Activated CD8-positive, alpha-beta T cell treated with anti-CD3 and anti-CD28 coated beads for 36 hours (primary cell): ENCODE results near the gene VTI1B. TPM values are rescaled to one million over a fixed set of nuclear protein-coding genes. Genes with fewer than 3 reads are reported as not detected.

ENCODE experiments used
- ATAC-seq: fragments of 200-7000 bp; cut with Tn5 transposase; one replicate; pipeline ENCODE4 v1.10.0; 2021; ENCODE audit warnings: mild to moderate bottlenecking, moderate library complexity
- CTCF ChIA-PET: fragments of 350-600 bp; sonication (Branson Sonifier 250); formaldehyde crosslinking; loops from one replicate; lab custom pipeline; 2021; ENCODE audit warnings: antibody characterized with exemption; lab: Charles Lee
- POLR2A ChIA-PET: fragments of 350-600 bp; sonication (Branson Sonifier 250); formaldehyde crosslinking; loops from one replicate; lab custom pipeline; 2021; ENCODE audit warnings: antibody characterized with exemption; lab: Charles Lee
- DNase-seq: peaks from one replicate; pipeline ENCODE4 v3.0.0-alpha.2; 2020
- H3K27ac Mint-ChIP-seq: one replicate; pipeline ENCODE4 v1.8.0; 2021; ENCODE audit warnings: mild to moderate bottlenecking, mixed read lengths
- H3K27me3 Mint-ChIP-seq: one replicate; pipeline ENCODE4 v1.8.0; 2021; ENCODE audit warnings: mixed read lengths
- H3K36me3 Mint-ChIP-seq: one replicate; pipeline ENCODE4 v1.8.0; 2021; ENCODE audit warnings: low read depth, mixed read lengths
- H3K4me1 Mint-ChIP-seq: one replicate; pipeline ENCODE4 v1.8.0; 2021; ENCODE audit warnings: low read depth, mixed read lengths
- H3K4me3 Mint-ChIP-seq: one replicate; pipeline ENCODE4 v1.8.0; 2021; ENCODE audit warnings: mild to moderate bottlenecking, moderate library complexity, mixed read lengths
- H3K9me3 Mint-ChIP-seq: one replicate; pipeline ENCODE4 v1.8.0; 2021; ENCODE audit warnings: mixed read lengths
- intact Hi-C: fragments of 100-400 bp; cut with micrococcal nuclease; formaldehyde crosslinking; loops from one replicate; pipeline ENCODE4 v1.10.0; 2022
- total RNA-seq, 2 experiments: library from RNA; stranded (reverse); gene quantifications; one replicate each; pipeline ENCODE4 v1.2.3, GENCODE V29; 2021
- TF ChIP-seq, protein P1 (sequence below): fragments of 200-600 bp; IDR thresholded peaks from one replicate; pipeline ENCODE4 v1.8.0; 2022; ENCODE audit warnings: antibody characterized with exemption, mild to moderate bottlenecking

Gene VTI1B
- total RNA-seq, 2 experiments from 2014 or later: 57.3 to 59.7 TPM

DNA sequence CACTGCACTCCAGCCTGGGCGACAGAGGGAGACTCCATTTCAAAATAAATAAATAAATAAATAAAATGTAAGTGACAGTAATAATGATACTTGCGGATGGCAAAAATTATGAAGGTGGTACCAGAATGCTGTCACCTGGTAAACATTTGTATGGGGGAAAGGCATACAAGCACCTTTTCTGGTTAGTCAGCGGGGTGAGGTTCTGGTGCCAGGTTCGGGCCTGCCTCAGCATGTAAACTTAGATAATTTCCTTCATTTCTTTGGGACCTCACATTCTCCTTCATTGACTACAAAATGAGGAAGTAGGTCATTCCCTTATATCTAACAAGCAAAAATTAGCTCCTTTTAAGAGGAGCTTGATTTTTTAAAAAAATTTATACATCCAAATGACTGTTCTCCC, 10.8 kb downstream of the VTI1B start:
- no peak for DNase-seq
- H3K27ac Mint-ChIP-seq: no peak overlapping the region
- CTCF ChIA-PET: interaction anchor here (0.7 to 6.6 kb wide), 10 partner anchors 10 to 1528 kb away, joined by 3 to 58 read pairs (median 4); partner anchors contain the start of gene ARG2
- H3K9me3 Mint-ChIP-seq: no peaks in the 10 kb centered on the region
- peaks cover 34% of the 10 kb centered on the region for H3K4me1 Mint-ChIP-seq
- no peaks in the 10 kb centered on the region for H3K27me3 Mint-ChIP-seq
- H3K4me3 Mint-ChIP-seq: no peak overlapping the region
- no peak for ATAC-seq
- POLR2A ChIA-PET: interaction anchor here (1.2 kb wide), 1 partner anchor 10 kb away, joined by 3 read pairs; no protein-coding TSS in a partner anchor
- H3K36me3 Mint-ChIP-seq: peaks cover 6% of the 10 kb centered on the region
- TF ChIP-seq, protein P1, sequence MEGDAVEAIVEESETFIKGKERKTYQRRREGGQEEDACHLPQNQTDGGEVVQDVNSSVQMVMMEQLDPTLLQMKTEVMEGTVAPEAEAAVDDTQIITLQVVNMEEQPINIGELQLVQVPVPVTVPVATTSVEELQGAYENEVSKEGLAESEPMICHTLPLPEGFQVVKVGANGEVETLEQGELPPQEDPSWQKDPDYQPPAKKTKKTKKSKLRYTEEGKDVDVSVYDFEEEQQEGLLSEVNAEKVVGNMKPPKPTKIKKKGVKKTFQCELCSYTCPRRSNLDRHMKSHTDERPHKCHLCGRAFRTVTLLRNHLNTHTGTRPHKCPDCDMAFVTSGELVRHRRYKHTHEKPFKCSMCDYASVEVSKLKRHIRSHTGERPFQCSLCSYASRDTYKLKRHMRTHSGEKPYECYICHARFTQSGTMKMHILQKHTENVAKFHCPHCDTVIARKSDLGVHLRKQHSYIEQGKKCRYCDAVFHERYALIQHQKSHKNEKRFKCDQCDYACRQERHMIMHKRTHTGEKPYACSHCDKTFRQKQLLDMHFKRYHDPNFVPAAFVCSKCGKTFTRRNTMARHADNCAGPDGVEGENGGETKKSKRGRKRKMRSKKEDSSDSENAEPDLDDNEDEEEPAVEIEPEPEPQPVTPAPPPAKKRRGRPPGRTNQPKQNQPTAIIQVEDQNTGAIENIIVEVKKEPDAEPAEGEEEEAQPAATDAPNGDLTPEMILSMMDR: no peak
- intact Hi-C loops: loop anchor here (10.0 kb wide), 1 partner anchor 239 kb away; no protein-coding TSS in a partner anchor

DNA sequence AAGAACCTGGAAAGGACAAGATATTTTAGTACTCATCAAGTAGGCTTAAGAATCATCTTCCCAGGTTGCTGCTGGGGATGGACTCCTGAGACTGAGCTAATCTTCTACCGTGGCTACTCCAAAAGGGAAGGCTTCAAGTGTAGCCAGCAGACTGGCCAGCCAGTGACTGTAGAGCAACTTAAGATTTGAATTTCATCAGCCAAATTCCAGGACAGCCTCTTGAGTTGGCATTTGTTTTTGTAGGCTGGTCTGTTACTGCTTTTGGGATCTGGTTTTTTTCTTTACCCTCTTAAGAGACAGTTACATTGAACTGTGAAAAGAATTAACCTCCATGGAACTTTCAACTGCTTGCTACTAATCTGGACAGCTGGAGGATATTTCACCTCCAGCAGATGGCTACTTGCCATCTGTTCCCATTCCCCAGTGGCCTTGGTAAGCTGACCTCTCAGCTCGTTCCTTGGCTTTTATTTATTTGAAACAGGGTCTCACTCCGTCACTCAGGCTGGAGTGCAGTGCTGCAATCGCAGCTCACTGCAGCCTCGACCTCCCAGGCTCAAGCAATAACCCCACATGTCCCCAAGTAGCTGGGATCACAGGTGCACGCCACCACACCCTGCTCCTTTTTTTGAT, 20.7 kb downstream of the VTI1B start:
- DNase-seq (no peak), ATAC-seq (no peak)
- H3K9me3 Mint-ChIP-seq: no peaks in the 10 kb centered on the region
- ChIA-PET POLR2A (interaction anchor here (1.1 kb wide), 1 partner anchor 10 kb away, joined by 3 read pairs; no protein-coding TSS in a partner anchor), CTCF (interaction anchor here (1.2 to 1.7 kb wide), 7 partner anchors 10 to 82 kb away, joined by 3 to 5 read pairs (median 4); no protein-coding TSS in a partner anchor)
- intact Hi-C loops: no loop called here
- no peaks in the 10 kb centered on the region for H3K27me3 Mint-ChIP-seq
- no peaks in the 10 kb centered on the region for H3K4me1 Mint-ChIP-seq
- H3K27ac Mint-ChIP-seq: no peak overlapping the region
- TF ChIP-seq, protein P1: no peak
- H3K4me3 Mint-ChIP-seq: no peak overlapping the region
- peaks cover 28% of the 10 kb centered on the region for H3K36me3 Mint-ChIP-seq

DNA sequence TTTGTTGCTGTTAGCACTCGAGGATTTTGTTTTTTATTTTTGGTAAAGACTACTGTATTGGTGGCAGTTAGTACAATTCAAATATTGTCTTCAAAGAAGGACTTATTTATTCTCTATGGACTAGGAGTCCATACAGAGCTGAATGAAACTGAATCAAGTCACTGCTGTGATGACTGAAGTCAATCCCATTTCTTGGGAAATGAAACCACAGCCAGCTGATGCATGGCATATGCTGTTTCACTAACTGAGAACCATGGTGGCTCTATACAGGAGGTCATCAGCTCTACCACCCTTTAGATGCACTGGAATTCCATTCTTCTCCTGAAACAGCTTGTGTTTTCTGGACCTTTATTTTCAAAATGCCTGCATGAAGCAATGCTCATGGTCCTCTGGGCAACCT, 22.2 kb downstream of the VTI1B start:
- ATAC-seq (no peak), DNase-seq (no peak)
- ChIA-PET POLR2A (interaction anchor here (0.6 to 1.0 kb wide), 2 partner anchors 9 to 268 kb away, joined by 3 read pairs; no protein-coding TSS in a partner anchor), CTCF (interaction anchor here (1.0 to 2.3 kb wide), 3 partner anchors 15 to 52 kb away, joined by 3 to 10 read pairs (median 4); no protein-coding TSS in a partner anchor)
- Mint-ChIP-seq H3K27ac (no peak overlapping the region), H3K4me1 (no peaks in the 10 kb centered on the region), H3K4me3 (no peak overlapping the region), H3K27me3 (no peaks in the 10 kb centered on the region), H3K9me3 (no peaks in the 10 kb centered on the region), H3K36me3 (peaks cover 23% of the 10 kb centered on the region)
- TF ChIP-seq, protein P1: no peak
- intact Hi-C loops: no loop called here

DNA sequence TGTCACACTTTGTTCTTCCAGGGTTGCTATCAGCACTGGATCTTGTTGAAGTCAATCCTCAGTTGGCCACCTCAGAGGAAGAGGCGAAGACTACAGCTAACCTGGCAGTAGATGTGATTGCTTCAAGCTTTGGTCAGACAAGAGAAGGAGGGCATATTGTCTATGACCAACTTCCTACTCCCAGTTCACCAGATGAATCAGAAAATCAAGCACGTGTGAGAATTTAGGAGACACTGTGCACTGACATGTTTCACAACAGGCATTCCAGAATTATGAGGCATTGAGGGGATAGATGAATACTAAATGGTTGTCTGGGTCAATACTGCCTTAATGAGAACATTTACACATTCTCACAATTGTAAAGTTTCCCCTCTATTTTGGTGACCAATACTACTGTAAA, 23.7 kb downstream of the VTI1B start:
- intact Hi-C loops: no loop called here
- POLR2A ChIA-PET: no interaction called here
- no peak overlapping the region for H3K27ac Mint-ChIP-seq

More for the DNA sequence above, 23.7 kb downstream of the VTI1B start:
- H3K9me3 Mint-ChIP-seq: no peaks in the 10 kb centered on the region
- H3K4me1 Mint-ChIP-seq: no peaks in the 10 kb centered on the region
- H3K27me3 Mint-ChIP-seq: no peaks in the 10 kb centered on the region
- H3K36me3 Mint-ChIP-seq: peaks cover 16% of the 10 kb centered on the region
- no peak for ATAC-seq
- H3K4me3 Mint-ChIP-seq: no peak overlapping the region
- DNase-seq: no peak
- CTCF ChIA-PET: interaction anchor here (0.8 to 2.3 kb wide), 3 partner anchors 32 to 54 kb away, joined by 3 to 10 read pairs (median 3); no protein-coding TSS in a partner anchor
- TF ChIP-seq, protein P1: no peak
